Cardiac muscle cell (in vitro differentiated cells and primary cell): ENCODE measurements around the gene LRRC17. TPM values are rescaled to one million over a fixed set of nuclear protein-coding genes. Genes with fewer than 3 reads are reported as not detected.
A peak's percentile ranks its signal among the peaks of the same experiment; 100 is the strongest.
"Not testable (repeated sequence)": the region's sequence is repeated elsewhere in the genome, so short reads cannot be mapped to it uniquely, and the experiment has no call there.

Experiments used
- DNase-seq, 2 donors: peaks; one replicate each; pipeline versions ENCODE4 v3.0.0 to v3.0.0-alpha.2; 2010 to 2017; ENCODE audit warnings: low read depth in 1 of 2, low spot score in 1 of 2
- H3K27ac ChIP-seq: fragments of 200-600 bp; sonication (generic); 2 replicates; pipeline ENCODE4 v1.5.1; 2016
- H3K27me3 ChIP-seq: fragments of 200-600 bp; sonication (generic); 2 replicates; pipeline ENCODE4 v1.6.0; 2016; ENCODE audit warnings: control low read depth
- H3K36me3 ChIP-seq: fragments of 200-600 bp; sonication (generic); 2 replicates; pipeline ENCODE4 v1.5.1; 2016; ENCODE audit warnings: control low read depth
- H3K4me1 ChIP-seq: fragments of 200-600 bp; sonication (generic); 2 replicates; pipeline ENCODE4 v1.8.1; 2017; ENCODE audit warnings: low read depth, mild to moderate bottlenecking, mixed run types
- H3K4me3 ChIP-seq: fragments of 200-600 bp; sonication (generic); 2 replicates; pipeline ENCODE4 v1.5.1; 2016; ENCODE audit warnings: mild to moderate bottlenecking
- H3K9me3 ChIP-seq: fragments of 200-600 bp; sonication (generic); 2 replicates; pipeline ENCODE4 v1.5.1; 2017; ENCODE audit warnings: low read depth, mild to moderate bottlenecking, control low read depth
- polyA plus RNA-seq: library from polyadenylated mRNA; unstranded; fragments of >200 nt; fragmentation: Nextera tagmentation; extraction: Ambion mirVana; gene quantifications from 2 replicates; pipeline ENCODE4 v1.2.1, GENCODE V29; 2016
- total RNA-seq: library from RNA; depleted of rRNA; stranded (reverse); fragments of >200 nt; gene quantifications from 2 replicates; pipeline ENCODE4 v1.2.3, GENCODE V29; 2016
- TF ChIP-seq, protein P1 (sequence below): IDR thresholded peaks from 2 replicates; pipeline ENCODE4 v1.5.1; 2012; ENCODE audit warnings: low read depth, mild to moderate bottlenecking, low read length

Gene LRRC17
- total and polyA plus RNA-seq, 2 experiments from 2014 or later: 5.7 to 8.0 TPM

DNA sequence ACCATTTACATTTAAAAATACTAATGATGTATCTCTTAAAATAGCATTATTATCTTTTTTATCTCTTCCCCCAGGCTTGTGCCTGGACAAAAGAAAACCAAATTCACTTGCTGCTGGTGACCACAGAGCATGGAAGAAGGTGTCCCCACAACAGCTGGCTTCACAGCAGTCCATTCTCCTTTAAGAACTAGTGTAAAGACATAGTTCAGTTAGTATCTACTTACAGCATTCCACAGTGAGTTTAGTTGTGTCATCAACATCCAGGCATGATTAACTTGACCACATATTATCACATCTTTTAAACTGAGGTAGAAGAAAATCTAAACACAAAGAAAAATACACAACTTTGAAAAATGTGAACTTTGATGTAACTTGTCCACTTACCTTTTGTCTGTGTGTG is 55.0 kb downstream of the LRRC17 start:
- H3K27me3 ChIP-seq: no peaks in the 10 kb centered on the region
- H3K9me3 ChIP-seq: no peaks in the 10 kb centered on the region
- peak in 1 of 2 donors; percentile 71 for DNase-seq
- no peaks in the 10 kb centered on the region for H3K4me1 ChIP-seq
- TF ChIP-seq, protein P1, sequence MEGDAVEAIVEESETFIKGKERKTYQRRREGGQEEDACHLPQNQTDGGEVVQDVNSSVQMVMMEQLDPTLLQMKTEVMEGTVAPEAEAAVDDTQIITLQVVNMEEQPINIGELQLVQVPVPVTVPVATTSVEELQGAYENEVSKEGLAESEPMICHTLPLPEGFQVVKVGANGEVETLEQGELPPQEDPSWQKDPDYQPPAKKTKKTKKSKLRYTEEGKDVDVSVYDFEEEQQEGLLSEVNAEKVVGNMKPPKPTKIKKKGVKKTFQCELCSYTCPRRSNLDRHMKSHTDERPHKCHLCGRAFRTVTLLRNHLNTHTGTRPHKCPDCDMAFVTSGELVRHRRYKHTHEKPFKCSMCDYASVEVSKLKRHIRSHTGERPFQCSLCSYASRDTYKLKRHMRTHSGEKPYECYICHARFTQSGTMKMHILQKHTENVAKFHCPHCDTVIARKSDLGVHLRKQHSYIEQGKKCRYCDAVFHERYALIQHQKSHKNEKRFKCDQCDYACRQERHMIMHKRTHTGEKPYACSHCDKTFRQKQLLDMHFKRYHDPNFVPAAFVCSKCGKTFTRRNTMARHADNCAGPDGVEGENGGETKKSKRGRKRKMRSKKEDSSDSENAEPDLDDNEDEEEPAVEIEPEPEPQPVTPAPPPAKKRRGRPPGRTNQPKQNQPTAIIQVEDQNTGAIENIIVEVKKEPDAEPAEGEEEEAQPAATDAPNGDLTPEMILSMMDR: no peak
- H3K36me3 ChIP-seq: no peaks in the 10 kb centered on the region
- H3K27ac ChIP-seq: no peak overlapping the region
- no peak overlapping the region for H3K4me3 ChIP-seq

- TF ChIP-seq, protein P1: no peak
- peak in 1 of 2 donors; percentile 82 for DNase-seq
- no peak overlapping the region for H3K27ac ChIP-seq
These were observed 60.4 kb downstream of the LRRC17 start for GRCh38 chr7:102973096-102973802.

DNA sequence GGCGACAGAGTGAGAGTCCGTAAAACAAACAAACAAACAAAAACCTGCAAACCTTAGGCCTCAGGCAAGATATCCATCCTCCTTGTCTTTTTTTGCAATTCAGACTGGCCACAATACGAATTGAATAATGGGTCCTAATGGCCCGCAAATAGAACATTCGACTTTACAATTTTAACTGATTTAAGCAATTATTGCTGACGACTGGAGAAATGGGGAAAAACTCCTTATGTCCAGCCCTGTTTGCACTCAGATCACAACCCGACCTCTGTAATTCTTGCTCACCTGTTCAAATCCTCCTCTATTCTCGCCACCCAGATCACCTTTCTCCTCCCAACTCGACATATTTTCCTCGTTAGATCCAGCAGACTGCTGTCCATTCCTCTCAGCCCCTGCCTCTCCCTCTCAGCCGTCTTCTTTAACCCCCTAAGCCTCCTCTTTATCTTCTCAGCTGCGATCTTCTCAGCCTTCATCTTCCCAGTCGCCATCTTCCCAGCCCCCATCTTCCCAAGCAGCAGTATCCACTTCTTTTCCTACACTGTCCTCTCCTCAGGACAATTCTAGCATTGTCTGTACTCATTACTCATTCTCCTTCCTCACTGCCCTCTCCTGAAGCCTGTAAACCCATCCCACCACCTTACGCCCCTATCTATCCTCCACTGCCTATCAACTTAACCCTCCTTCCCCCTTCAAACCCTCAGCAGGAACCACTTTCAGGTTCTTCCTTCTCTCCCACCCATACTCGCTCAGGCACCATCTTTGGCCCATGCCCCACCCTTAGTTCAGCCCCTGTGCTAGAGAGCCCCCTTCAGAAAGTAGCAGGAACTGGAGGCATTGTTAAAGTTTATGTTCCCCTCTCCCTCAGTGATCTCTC is 61.8 kb downstream of the LRRC17 start:
- TF ChIP-seq, protein P1: peak; percentile 14
- Histone ChIP-seq H3K4me1 (no peaks in the 10 kb centered on the region), H3K27ac (no peak overlapping the region), H3K27me3 (no peaks in the 10 kb centered on the region), H3K36me3 (no peaks in the 10 kb centered on the region), H3K4me3 (no peak overlapping the region), H3K9me3 (no peaks in the 10 kb centered on the region)
- DNase-seq: no peak

More at GRCh38 chr7:102973096-102973802, 60.4 kb downstream of the LRRC17 start:
- Histone ChIP-seq H3K4me1 (no peaks in the 10 kb centered on the region), H3K4me3 (no peak overlapping the region), H3K9me3 (no peaks in the 10 kb centered on the region), H3K27me3 (no peaks in the 10 kb centered on the region), H3K36me3 (no peaks in the 10 kb centered on the region)

DNA sequence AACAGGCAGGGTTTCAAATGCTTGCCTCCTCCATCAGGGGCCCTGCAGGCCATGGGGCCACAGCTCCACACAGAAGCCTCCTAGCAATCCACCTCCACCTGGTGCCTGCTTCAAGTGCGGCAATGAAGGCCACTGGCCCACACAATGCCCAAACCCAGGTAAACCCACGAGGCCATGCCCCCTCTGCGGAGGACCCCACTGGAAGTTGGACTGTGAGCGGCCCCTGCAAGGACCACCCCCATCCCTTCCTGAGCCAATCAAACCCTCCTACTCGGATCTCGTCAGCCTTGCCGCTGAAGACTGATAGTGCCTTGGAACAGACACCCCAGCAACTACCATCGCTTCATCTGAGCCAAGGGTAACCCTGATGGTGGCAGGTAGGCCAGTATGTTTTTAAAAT is 63.1 kb downstream of the LRRC17 start:
- Histone ChIP-seq H3K27ac (no peak overlapping the region), H3K27me3 (no peaks in the 10 kb centered on the region), H3K9me3 (no peaks in the 10 kb centered on the region), H3K4me1 (no peaks in the 10 kb centered on the region), H3K36me3 (no peaks in the 10 kb centered on the region), H3K4me3 (no peak overlapping the region)
- DNase-seq: no peak
- TF ChIP-seq, protein P1: no peak

- H3K4me3 ChIP-seq: no peak overlapping the region
- H3K4me1 ChIP-seq: no peaks in the 10 kb centered on the region
- no peak for DNase-seq
- H3K36me3 ChIP-seq: no peaks in the 10 kb centered on the region
- H3K27me3 ChIP-seq: no peaks in the 10 kb centered on the region
- no peaks in the 10 kb centered on the region for H3K9me3 ChIP-seq
- no peak overlapping the region for H3K27ac ChIP-seq
- TF ChIP-seq, protein P1: no peak
These were observed 63.7 kb downstream of the LRRC17 start for GRCh38 chr7:102976493-102976892.

- not testable (repeated sequence) for H3K27me3 ChIP-seq, H3K4me3 ChIP-seq, H3K4me1 ChIP-seq, H3K9me3 ChIP-seq, H3K27ac ChIP-seq, H3K36me3 ChIP-seq, DNase-seq
These were observed 64.8 kb downstream of the LRRC17 start for GRCh38 chr7:102977586-102977985.
